Transverse colon (tissue), 4 donors: Measurements from ENCODE around the gene RAB36. TPM values are rescaled to one million over a fixed set of nuclear protein-coding genes. Genes with fewer than 3 reads are reported as not detected.
A peak's percentile ranks its signal among the peaks of the same experiment; 100 is the strongest.

Experiments used
- DNase-seq: peaks from one replicate; pipeline ENCODE4 v3.0.0-alpha.2; 2019
- H3K27ac ChIP-seq, 4 donors: fragments of 200-600 bp; sonication (generic); 2 replicates each; pipeline ENCODE4 v1.5.1; 2016 to 2018; ENCODE audit warnings: inconsistent platforms in 4 of 4
- H3K27me3 ChIP-seq: fragments of 200-600 bp; sonication (generic); 2 replicates; pipeline ENCODE4 v1.5.1; 2017; ENCODE audit warnings: inconsistent platforms
- H3K36me3 ChIP-seq, 4 donors: fragments of 200-600 bp; sonication (generic); 2 replicates each; pipeline ENCODE4 v1.5.1; 2017 to 2019; ENCODE audit warnings: inconsistent platforms in 4 of 4
- H3K4me1 ChIP-seq, 4 donors: fragments of 200-600 bp; sonication (generic); 2 replicates each; pipeline ENCODE4 v1.5.1; 2017 to 2020; ENCODE audit warnings: inconsistent platforms in 4 of 4
- H3K4me3 ChIP-seq, 4 donors: fragments of 200-600 bp; sonication (generic); 1 replicate in 1 of 4; 2 replicates in 3 of 4; pipeline versions ENCODE4 v1.5.1 to v1.6.1; 2017 to 2019; ENCODE audit warnings: inconsistent platforms in 4 of 4
- H3K9me3 ChIP-seq, 2 donors: fragments of 200-600 bp; sonication (generic); 2 replicates each; pipeline ENCODE4 v1.5.1; 2017 to 2019; ENCODE audit warnings: inconsistent platforms in 2 of 2
- CTCF ChIP-seq, 5 experiments: fragments of 200-600 bp in 3 of 5; fragments of 450-650 bp in 2 of 5; sonication (generic) in 3 of 5; IDR thresholded peaks; 1 replicate in 2 of 5; 2 replicates in 3 of 5; pipeline ENCODE4 v1.5.1; 2016 to 2017; ENCODE audit warnings: antibody characterized with exemption in 5 of 5, inconsistent platforms in 3 of 5, mild to moderate bottlenecking in 2 of 5, moderate library complexity in 1 of 5
- EP300 ChIP-seq: sonication (generic); formaldehyde crosslinking; IDR thresholded peaks from one replicate; pipeline ENCODE4 v1.6.1; 2017; ENCODE audit warnings: antibody characterized with exemption, low read depth
- POLR2A ChIP-seq: fragments of 450-650 bp; IDR thresholded peaks from one replicate; pipeline ENCODE4 v1.6.1; 2016; ENCODE audit warnings: antibody characterized with exemption, mild to moderate bottlenecking, moderate library complexity
- POLR2AphosphoS5 ChIP-seq, 3 donors: sonication (generic); formaldehyde crosslinking; IDR thresholded peaks; one replicate each; pipeline ENCODE4 v1.6.1; 2016; ENCODE audit warnings: antibody characterized with exemption in 3 of 3
- WGBS, 2 donors: methylation state at CpG; one replicate each; pipeline ENCODE4 v1.1.5; 2018; ENCODE audit warnings: low coverage in 1 of 2; 5-methylcytosine and 5-hydroxymethylcytosine counted together
- in situ Hi-C, 4 donors: fragments of 200-750 bp; cut with MboI; loops; one replicate each; pipeline versions ENCODE4 v1.15.0 to v1.15.1; 2017; ENCODE audit warnings: low sequenced_read_pairs in 3 of 4, low pct_ligation_motif_present in 1 of 4, low pct_unique_long_range_greater_than_20kb in 1 of 4
- intact Hi-C: fragments of 100-400 bp; cut with DNase I; formaldehyde crosslinking; loops from one replicate; pipeline ENCODE4 v1.15.1; 2023; ENCODE audit warnings: low total_unique reads
- small RNA-seq, 4 donors: library from RNA; depleted of rRNA; stranded (forward); fragments of <200 nt; gene quantifications; one replicate each; pipeline ENCODE3, GENCODE V24; 2016
- total RNA-seq, 4 donors: library from RNA; depleted of rRNA; stranded (reverse); fragments of >200 nt; gene quantifications; one replicate each; pipeline ENCODE4 v1.1.0, GENCODE V29; 2016

RAB36 gene
- total RNA-seq, 4 donors from 2014 or later = 0.37 to 1.1 (median 0.82) TPM; not detected in 1

GRCh38 chr22:23212061-23213021, 67.1 kb downstream of the RAB36 start:
- in situ Hi-C loops (no loop called here), intact Hi-C loops (no loop called here)
- no peak overlapping the region for H3K27ac ChIP-seq
- no peaks in the 10 kb centered on the region for H3K9me3 ChIP-seq
- WGBS, 2 donors = 76% methylated on average over 10 of the region's 10 CpGs; no CpG with 5 or more reads in 1 of the 2 donors
- peaks cover 6 to 37% (median 14%) of the 10 kb centered on the region in 4 donors for H3K4me1 ChIP-seq
- TF ChIP-seq POLR2AphosphoS5 (IDR thresholded peaks at IDR 0.05) (peak in 1 of 3 donors; percentile 44), EP300 (no peak)
- no peak overlapping the region for H3K4me3 ChIP-seq
- no peak for DNase-seq
- no peaks in the 10 kb centered on the region for H3K27me3 ChIP-seq
- no peaks in the 10 kb centered on the region for H3K36me3 ChIP-seq

- H3K4me3 ChIP-seq = no peak overlapping the region
- WGBS, 2 donors = 70 to 100% methylated on average over 2 to 13 of the region's 13 CpGs
- no peak for TF ChIP-seq CTCF (IDR thresholded peaks at IDR 0.05)
- TF ChIP-seq POLR2AphosphoS5 (IDR thresholded peaks at IDR 0.05) = no peak
- no peak for TF ChIP-seq EP300
- no peak for TF ChIP-seq POLR2A
- DNase-seq = no peak
- no peaks in the 10 kb centered on the region for H3K9me3 ChIP-seq
- in situ Hi-C loops = no loop called here
- no peaks in the 10 kb centered on the region for H3K36me3 ChIP-seq
- peaks cover 7 to 44% (median 18%) of the 10 kb centered on the region in 4 donors for H3K4me1 ChIP-seq
- H3K27ac ChIP-seq = no peak overlapping the region
- intact Hi-C loops = no loop called here
- no peaks in the 10 kb centered on the region for H3K27me3 ChIP-seq
Measured at GRCh38 chr22:23213022-23213555, 67.8 kb downstream of the RAB36 start.

GRCh38 chr22:23213581-23214334, 68.5 kb downstream of the RAB36 start:
- intact Hi-C loops (no loop called here), in situ Hi-C loops (no loop called here)
- no peak for DNase-seq
- Histone ChIP-seq H3K4me1 (peaks cover 14 to 51% (median 25%) of the 10 kb centered on the region in 4 donors), H3K36me3 (no peaks in the 10 kb centered on the region), H3K9me3 (no peaks in the 10 kb centered on the region), H3K27ac (no peak overlapping the region), H3K27me3 (no peaks in the 10 kb centered on the region), H3K4me3 (no peak overlapping the region)
- 59 to 75% methylated on average over 7 to 11 of the region's 11 CpGs for WGBS, 2 donors
- TF ChIP-seq EP300 = no peak
- no peak for TF ChIP-seq POLR2A
- TF ChIP-seq CTCF (IDR thresholded peaks at IDR 0.05) = no peak
- TF ChIP-seq POLR2AphosphoS5 (IDR thresholded peaks at IDR 0.05) = no peak

Small RNA genes lying within 50 kb of the gene (small RNA-seq; reads per million reads assigned to genes)
- gene BCRP8 (0 reads per million in 4 donors), gene RF00017 (0 reads per million in 4 donors), gene RF00066 (0 reads per million in 4 donors)

Other genes with a start within 250 kb of the RAB36 start
- 10 to 100 TPM in 2 of 4 donors, 1 to 10 TPM in 2; 2.7 to 14.7 (median 7.8) TPM for gene GNAZ, start 75.0 kb upstream of the RAB36 start, total RNA-seq
- gene RSPH14, start 3.5 kb upstream of the RAB36 start, total RNA-seq = under 1 TPM in 1 of 4 donors, not detected in 3; 0.32 TPM
- 100 to 1,000 TPM in 2 of 4 donors, 10 to 100 TPM in 2; 36.9 to 514 (median 91.0) TPM for gene BCR, start 35.0 kb downstream of the RAB36 start, total RNA-seq